Thyroid gland (tissue), 4 donors: ENCODE data around the gene SARNP. TPM values are rescaled to one million over a fixed set of nuclear protein-coding genes. Genes with fewer than 3 reads are reported as not detected.

Experiments used
- DNase-seq, 2 donors: peaks; one replicate each; pipeline ENCODE4 v3.0.0-alpha.2; 2019
- H3K27ac ChIP-seq, 3 donors: fragments of 200-600 bp; sonication (generic); 1 replicate in 2 of 3; 2 replicates in 1 of 3; pipeline ENCODE4 v1.5.1; 2016 to 2019; ENCODE audit warnings: mild to moderate bottlenecking in 1 of 3, moderate library complexity in 1 of 3
- H3K27me3 ChIP-seq: fragments of 200-600 bp; sonication (generic); one replicate; pipeline ENCODE4 v1.5.1; 2019
- H3K36me3 ChIP-seq, 2 donors: fragments of 200-600 bp; sonication (generic); one replicate each; pipeline ENCODE4 v1.5.1; 2016 to 2019
- H3K4me1 ChIP-seq, 2 donors: fragments of 200-600 bp; sonication (generic); one replicate each; pipeline ENCODE4 v1.5.1; 2017 to 2019
- H3K4me3 ChIP-seq, 3 donors: fragments of 200-600 bp; sonication (generic); replicated peaks in 1 of 3; 1 replicate in 2 of 3; 2 replicates in 1 of 3; pipeline ENCODE4 v1.5.1; 2016; ENCODE audit warnings: mild to moderate bottlenecking in 1 of 3
- H3K9me3 ChIP-seq: fragments of 200-600 bp; sonication (generic); one replicate; pipeline ENCODE4 v1.5.1; 2017
- CTCF ChIP-seq, 6 experiments: fragments of 200-600 bp in 3 of 6; fragments of 450-650 bp in 3 of 6; sonication (generic) in 3 of 6; IDR thresholded peaks; one replicate each; pipeline ENCODE4 v1.5.1; 2016 to 2019; ENCODE audit warnings: antibody characterized with exemption in 6 of 6, mild to moderate bottlenecking in 2 of 6, inconsistent platforms in 1 of 6, moderate library complexity in 1 of 6
- POLR2A ChIP-seq, 2 donors: fragments of 450-650 bp; IDR thresholded peaks; one replicate each; pipeline ENCODE4 v1.6.1; 2017; ENCODE audit warnings: antibody characterized with exemption in 2 of 2, mild to moderate bottlenecking in 2 of 2, moderate library complexity in 1 of 2
- WGBS, 2 donors: methylation state at CpG; one replicate each; pipeline ENCODE4 v1.1.5; 2017; 5-methylcytosine and 5-hydroxymethylcytosine counted together
- intact Hi-C: fragments of 100-400 bp; cut with DNase I; formaldehyde crosslinking; loops from one replicate; pipeline ENCODE4 v1.15.1; 2023
- total RNA-seq, 4 donors: library from RNA; depleted of rRNA; stranded (reverse); fragments of >200 nt; gene quantifications; one replicate each; pipeline ENCODE4 v1.2.3, GENCODE V29; 2016

SARNP gene
- total RNA-seq, 4 donors from 2014 or later = 33.6 to 61.0 (median 52.3) TPM

DNA sequence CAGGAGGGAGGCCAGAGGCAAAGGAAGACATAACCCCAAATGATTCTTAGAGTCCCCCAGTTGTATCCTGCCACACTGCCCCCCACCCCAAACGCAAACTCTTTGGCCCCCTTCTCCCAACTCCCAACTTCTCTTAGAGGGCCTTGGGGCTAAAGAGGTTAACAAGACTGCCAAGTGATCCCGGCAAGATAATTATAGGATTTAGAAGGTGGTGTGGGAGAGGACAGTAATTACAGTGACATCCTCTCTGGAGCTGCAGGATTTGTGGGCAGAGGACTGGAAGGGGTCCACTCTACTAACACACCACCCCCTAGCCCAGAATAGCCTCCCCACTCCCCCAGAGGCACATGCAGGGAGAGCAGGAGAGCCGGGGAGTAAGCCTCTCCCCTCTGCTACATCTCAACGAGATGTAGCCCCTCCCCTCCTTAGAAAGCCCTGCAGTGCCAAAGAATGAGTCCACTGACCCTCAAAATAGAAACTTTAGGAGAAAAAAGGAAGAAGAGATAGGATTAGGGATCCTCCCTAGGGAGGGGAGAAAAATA, 79.9 kb downstream of the SARNP start:
- TF ChIP-seq CTCF (IDR thresholded peaks at IDR 0.05) = no peak
- no peak for TF ChIP-seq POLR2A (IDR thresholded peaks at IDR 0.05)
- WGBS, 2 donors = 8 to 11% methylated on average over 4 of the region's 4 CpGs
- H3K4me1 ChIP-seq = peaks cover 8 to 23% of the 10 kb centered on the region in 2 donors
- intact Hi-C loops = loop anchor here (2.0 kb wide), 1 partner anchor 203 kb away; no protein-coding TSS in a partner anchor
- no peak for DNase-seq
- no peaks in the 10 kb centered on the region for H3K36me3 ChIP-seq
- no peaks in the 10 kb centered on the region for H3K9me3 ChIP-seq
- peak overlapping the region in 2 of 3 donors; percentile 29 to 66 for H3K4me3 ChIP-seq
- peak overlapping the region; percentile 69 to 82 (median 72) for H3K27ac ChIP-seq
- no peaks in the 10 kb centered on the region for H3K27me3 ChIP-seq

GRCh38 chr12:55736780-55737580, 80.5 kb downstream of the SARNP start:
- Histone ChIP-seq H3K9me3 (no peaks in the 10 kb centered on the region), H3K4me1 (peaks cover 5 to 16% of the 10 kb centered on the region in 2 donors), H3K27me3 (no peaks in the 10 kb centered on the region), H3K36me3 (no peaks in the 10 kb centered on the region), H3K4me3 (no peak overlapping the region), H3K27ac (peak overlapping the region in 2 of 3 donors; percentile 69 to 72)
- 27 to 30% methylated on average over 6 of the region's 6 CpGs for WGBS, 2 donors
- intact Hi-C loops = no loop called here
- peak; percentile 79 to 80 for DNase-seq
- no peak for TF ChIP-seq POLR2A (IDR thresholded peaks at IDR 0.05)
- peak; percentile 39 to 87 (median 72) for TF ChIP-seq CTCF (IDR thresholded peaks at IDR 0.05)

DNA sequence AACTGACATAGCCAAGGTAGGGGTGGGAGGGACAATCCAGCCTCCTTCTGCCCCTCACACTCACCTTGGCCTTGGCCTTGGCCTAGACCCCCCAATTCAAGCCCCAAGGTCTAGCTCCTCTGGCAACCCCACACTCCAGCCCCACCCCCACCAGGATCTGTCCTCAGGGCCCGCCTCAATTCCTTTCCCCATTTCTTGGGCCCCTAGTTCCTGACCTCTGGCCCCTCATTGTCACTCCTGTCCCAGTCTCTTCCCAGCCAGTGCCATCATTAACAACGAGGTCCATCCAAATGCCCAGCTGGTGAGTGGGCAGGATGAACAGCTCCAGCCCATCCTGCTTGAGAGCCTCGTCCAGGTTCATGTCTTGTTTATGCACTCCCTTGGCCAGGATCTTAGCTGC, 81.4 kb downstream of the SARNP start:
- 54 to 60% methylated on average over 3 of the region's 3 CpGs for WGBS, 2 donors

DNA sequence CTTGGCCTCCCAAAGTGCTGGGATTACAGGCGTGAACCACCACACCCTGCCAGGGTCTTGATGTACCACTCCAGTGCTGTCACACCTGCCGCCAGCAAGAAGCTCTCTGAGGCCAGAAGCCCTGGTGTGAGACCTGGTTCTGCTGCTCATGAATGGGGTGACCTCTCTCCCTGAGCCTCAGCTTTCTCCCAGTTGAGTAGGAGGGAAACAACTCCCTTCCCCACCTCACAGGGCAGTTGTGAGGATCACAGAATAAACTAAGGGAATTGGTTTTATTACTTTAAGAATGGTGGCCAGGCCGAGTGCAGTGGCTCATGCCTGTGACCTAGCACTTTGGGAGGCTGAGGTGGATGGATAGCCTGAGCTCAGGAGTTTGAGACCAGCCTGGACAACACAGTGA, 82.9 kb downstream of the SARNP start:
- TF ChIP-seq POLR2A (IDR thresholded peaks at IDR 0.05) = no peak
- TF ChIP-seq CTCF (IDR thresholded peaks at IDR 0.05) = no peak
- DNase-seq = no peak
- H3K4me3 ChIP-seq = no peak overlapping the region
- no peak overlapping the region for H3K27ac ChIP-seq
- H3K9me3 ChIP-seq = no peaks in the 10 kb centered on the region
- H3K36me3 ChIP-seq = no peaks in the 10 kb centered on the region
- H3K4me1 ChIP-seq = peaks cover 18 to 29% of the 10 kb centered on the region in 2 donors
- 93 to 97% methylated on average over 2 to 3 of the region's 3 CpGs for WGBS, 2 donors
- no peaks in the 10 kb centered on the region for H3K27me3 ChIP-seq
- intact Hi-C loops = no loop called here

More for the DNA sequence above, 81.4 kb downstream of the SARNP start:
- TF ChIP-seq CTCF (IDR thresholded peaks at IDR 0.05) = no peak
- no peak for TF ChIP-seq POLR2A (IDR thresholded peaks at IDR 0.05)
- Histone ChIP-seq H3K9me3 (no peaks in the 10 kb centered on the region), H3K4me3 (no peak overlapping the region), H3K27me3 (no peaks in the 10 kb centered on the region), H3K27ac (no peak overlapping the region), H3K36me3 (no peaks in the 10 kb centered on the region), H3K4me1 (peaks cover 5 to 15% of the 10 kb centered on the region in 2 donors)
- intact Hi-C loops = no loop called here
- DNase-seq = no peak

- WGBS, 2 donors = 85 to 88% methylated on average over 2 of the region's 2 CpGs
- H3K4me3 ChIP-seq = no peak overlapping the region
- H3K27me3 ChIP-seq = no peaks in the 10 kb centered on the region
- H3K27ac ChIP-seq = no peak overlapping the region
- no peaks in the 10 kb centered on the region for H3K9me3 ChIP-seq
- H3K4me1 ChIP-seq = peaks cover 18 to 29% of the 10 kb centered on the region in 2 donors
- intact Hi-C loops = no loop called here
- H3K36me3 ChIP-seq = no peaks in the 10 kb centered on the region
- DNase-seq = no peak
- TF ChIP-seq POLR2A (IDR thresholded peaks at IDR 0.05) (no peak), CTCF (IDR thresholded peaks at IDR 0.05) (no peak)
Observed at GRCh38 chr12:55733858-55734257, 83.7 kb downstream of the SARNP start.
